Measurements from ENCODE around the gene PRR23B. TPM values are rescaled to one million over a fixed set of nuclear protein-coding genes. Genes with fewer than 3 reads are reported as not detected.

PRR23B gene
- not detected in 2 replicates for total RNA-seq (ENCODE audit: low replicate concordance)

DNA sequence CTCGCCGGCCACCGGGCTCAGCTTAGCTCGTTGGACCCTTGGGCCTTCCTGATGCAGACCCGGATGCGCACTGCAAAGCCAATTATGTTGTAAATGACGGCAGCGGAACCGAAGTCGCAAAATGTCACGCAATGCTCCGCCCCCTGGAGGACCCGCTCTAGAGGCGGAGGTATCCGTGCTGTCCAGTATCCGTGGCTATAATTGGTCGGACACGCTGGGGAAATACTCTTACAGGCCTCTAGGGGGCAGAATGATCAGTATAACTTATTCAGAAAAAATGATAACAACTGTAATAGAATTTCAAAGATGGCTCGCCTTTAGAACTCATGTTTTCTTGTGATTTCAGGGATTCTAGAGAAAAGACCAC, at the start of gene PRR23B:
PRR23B (minus strand) TSS at position 59 of the 367 bp plus-strand sequence. CDS start 265 bp downstream, outside the sequence.

DNA sequence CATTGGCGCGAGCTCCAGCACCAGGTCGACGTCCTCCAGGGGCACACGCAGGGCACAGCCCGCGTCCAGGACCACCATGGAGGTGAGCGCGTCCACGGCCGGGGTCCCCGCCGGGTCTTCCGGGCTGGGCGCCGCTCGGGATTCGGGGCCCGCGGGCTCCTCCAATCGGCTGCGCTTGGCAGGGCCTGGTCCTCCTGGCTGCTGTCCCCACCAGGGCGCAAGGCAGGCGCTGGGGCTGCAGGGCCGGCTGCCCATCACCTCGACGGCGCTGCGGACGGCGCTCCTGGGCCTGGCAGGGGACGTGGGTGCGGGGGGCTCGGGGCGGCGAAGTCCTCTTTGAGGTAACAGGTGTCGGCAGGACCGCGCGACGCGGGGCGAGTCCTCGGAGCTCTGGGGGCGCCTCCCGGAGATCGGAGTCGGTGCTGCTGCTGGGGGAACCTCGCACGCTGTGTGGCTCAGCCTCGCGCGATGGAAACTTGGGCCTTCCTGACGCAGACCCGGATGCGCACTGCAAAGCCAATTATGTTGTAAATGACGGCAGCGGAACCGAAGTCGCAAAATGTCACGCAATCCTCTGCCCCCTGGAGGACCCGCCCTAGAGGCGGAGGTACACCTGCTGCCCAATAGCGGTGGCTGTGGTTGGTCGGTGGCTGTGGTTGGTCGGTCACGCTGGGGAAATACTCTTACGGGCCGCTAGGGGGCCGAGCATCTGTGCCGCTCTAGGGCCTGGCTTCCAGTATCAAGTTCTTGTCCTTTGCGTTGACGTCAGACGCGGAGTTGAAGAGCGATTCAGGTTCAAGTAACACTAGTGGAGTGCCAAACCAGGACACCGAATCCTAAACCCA, 23.9 kb upstream of the PRR23B start, which contains the start of gene PRR23C:
PRR23C (minus strand) TSS at position 527 of the 845 bp plus-strand sequence; CDS start at position 255, 272 bp downstream.

DNA sequence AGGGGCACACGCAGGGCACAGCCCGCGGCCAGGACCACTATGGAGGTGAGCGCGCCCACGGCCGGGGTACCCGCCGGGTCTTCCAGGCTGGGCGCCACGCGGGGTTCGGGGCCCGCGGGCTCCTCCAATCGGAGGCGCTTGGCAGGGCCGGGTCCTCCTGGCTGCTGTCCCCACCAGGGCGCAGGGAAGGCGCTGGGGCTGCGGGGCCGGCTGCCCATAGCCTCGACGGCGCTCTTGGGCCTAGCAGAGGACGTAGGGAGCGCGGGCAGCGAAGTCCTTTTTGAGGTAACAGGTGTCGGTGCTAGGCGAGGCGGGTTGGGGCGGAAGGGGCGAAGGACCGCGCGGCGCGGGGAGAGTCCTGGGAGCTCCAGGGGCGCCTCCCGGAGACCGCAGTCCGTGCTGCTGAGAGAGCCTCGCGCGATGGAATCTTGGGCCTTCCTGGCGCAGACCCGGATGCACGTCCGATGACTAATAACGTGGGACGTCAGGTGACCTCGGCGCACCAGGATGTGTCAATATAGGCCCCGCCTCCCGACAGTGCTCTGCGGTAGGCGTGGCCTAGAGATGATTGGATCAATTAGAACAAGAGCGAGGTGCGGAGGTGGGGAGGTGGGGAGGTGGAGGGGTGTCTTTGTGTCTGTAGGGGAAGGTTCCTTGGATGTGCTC, 14.5 kb downstream of the PRR23B start, which contains the start of gene PRR23A:
PRR23A (minus strand) TSS at position 218 of the 666 bp plus-strand sequence; CDS start at position 218, 0 bp downstream.

Other genes with a start within 250 kb of the PRR23B start
- 3.0 and 8.0 TPM in 2 replicates for gene PIK3CB, start 186.0 kb downstream of the PRR23B start, total RNA-seq (ENCODE audit: low replicate concordance)
- gene FOXL2, start 73.8 kb downstream of the PRR23B start, total RNA-seq (ENCODE audit: low replicate concordance) = 0.08 and 1.5 TPM in 2 replicates
- under 0.01 and 4.2 TPM in 2 replicates for gene FOXL2NB, start 73.7 kb downstream of the PRR23B start, total RNA-seq (ENCODE audit: low replicate concordance)
- gene PRR23A, start 14.7 kb downstream of the PRR23B start, total RNA-seq (ENCODE audit: low replicate concordance) = not detected in 2 replicates
- not detected in 2 replicates for gene PRR23C, start 24.0 kb upstream of the PRR23B start, total RNA-seq (ENCODE audit: low replicate concordance)

Data from smooth muscle cell of the coronary artery (primary cell).